HFFc6 (cell line): ENCODE measurements around the gene KCNMB2. TPM values are rescaled to one million over a fixed set of nuclear protein-coding genes. Genes with fewer than 3 reads are reported as not detected.

Experiments used
- DNase-seq: peaks from one replicate; pipeline ENCODE4 v3.0.0-alpha.2; 2018
- H3K27ac Mint-ChIP-seq: 2 replicates; pipeline ENCODE4 v1.8.0; 2020; ENCODE audit warnings: mild to moderate bottlenecking, mixed read lengths
- H3K27me3 Mint-ChIP-seq: 2 replicates; pipeline ENCODE4 v1.8.0; 2021; ENCODE audit warnings: mild to moderate bottlenecking, moderate library complexity, mixed read lengths; ENCODE audit not compliant: insufficient read depth
- H3K36me3 Mint-ChIP-seq: 2 replicates; pipeline ENCODE4 v1.8.0; 2021; ENCODE audit warnings: low read depth, mixed read lengths
- H3K4me1 Mint-ChIP-seq: 2 replicates; pipeline ENCODE4 v1.8.0; 2020; ENCODE audit warnings: low read depth, mixed read lengths
- H3K4me3 Mint-ChIP-seq: 2 replicates; pipeline ENCODE4 v1.8.0; 2020; ENCODE audit warnings: mild to moderate bottlenecking, moderate library complexity, mixed read lengths
- H3K9me3 Mint-ChIP-seq: 2 replicates; pipeline ENCODE4 v1.8.0; 2020; ENCODE audit warnings: mild to moderate bottlenecking, mixed read lengths
- total RNA-seq, 6 experiments: library from RNA; stranded (reverse); fragmentation: NEBNext Ultra II Directional; extraction: Animal tissue kit (Norgen Biotek cat#: 25700); gene quantifications; 2 replicates in 1 of 6; 3 replicates in 5 of 6; pipeline ENCODE4 v1.2.3, GENCODE V29; 2021
- TF ChIP-seq, protein P1 (sequence below): fragments of 200-600 bp; sonication (generic); IDR thresholded peaks from 2 replicates; pipeline ENCODE4 v1.5.0; 2021; ENCODE audit warnings: antibody characterized with exemption, mild to moderate bottlenecking

The KCNMB2 gene
- total RNA-seq, 6 experiments from 2014 or later = not detected

DNA sequence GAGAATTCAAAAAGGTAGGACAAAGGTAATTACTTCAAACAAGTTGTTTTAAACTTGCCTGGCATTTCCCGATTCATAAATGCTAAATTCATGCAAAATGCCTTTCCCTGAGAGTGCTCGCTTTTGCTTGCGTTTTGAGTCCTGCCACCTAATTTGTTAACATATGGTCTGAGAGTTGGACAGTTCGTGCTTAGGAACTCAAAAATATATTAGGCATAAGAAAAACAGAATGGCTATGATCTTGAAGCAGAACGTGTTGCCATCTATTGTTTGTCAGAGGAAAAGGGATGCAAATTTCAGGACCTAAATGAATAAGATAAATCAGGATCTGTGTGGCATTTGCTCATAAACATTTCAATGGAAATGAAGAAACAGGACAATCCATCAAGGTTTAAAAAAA, 339.6 kb downstream of the KCNMB2 start:
- DNase-seq = no peak
- no peak overlapping the region for H3K4me3 Mint-ChIP-seq
- H3K4me1 Mint-ChIP-seq = no peaks in the 10 kb centered on the region
- H3K27ac Mint-ChIP-seq = no peak overlapping the region
- TF ChIP-seq, protein P1, sequence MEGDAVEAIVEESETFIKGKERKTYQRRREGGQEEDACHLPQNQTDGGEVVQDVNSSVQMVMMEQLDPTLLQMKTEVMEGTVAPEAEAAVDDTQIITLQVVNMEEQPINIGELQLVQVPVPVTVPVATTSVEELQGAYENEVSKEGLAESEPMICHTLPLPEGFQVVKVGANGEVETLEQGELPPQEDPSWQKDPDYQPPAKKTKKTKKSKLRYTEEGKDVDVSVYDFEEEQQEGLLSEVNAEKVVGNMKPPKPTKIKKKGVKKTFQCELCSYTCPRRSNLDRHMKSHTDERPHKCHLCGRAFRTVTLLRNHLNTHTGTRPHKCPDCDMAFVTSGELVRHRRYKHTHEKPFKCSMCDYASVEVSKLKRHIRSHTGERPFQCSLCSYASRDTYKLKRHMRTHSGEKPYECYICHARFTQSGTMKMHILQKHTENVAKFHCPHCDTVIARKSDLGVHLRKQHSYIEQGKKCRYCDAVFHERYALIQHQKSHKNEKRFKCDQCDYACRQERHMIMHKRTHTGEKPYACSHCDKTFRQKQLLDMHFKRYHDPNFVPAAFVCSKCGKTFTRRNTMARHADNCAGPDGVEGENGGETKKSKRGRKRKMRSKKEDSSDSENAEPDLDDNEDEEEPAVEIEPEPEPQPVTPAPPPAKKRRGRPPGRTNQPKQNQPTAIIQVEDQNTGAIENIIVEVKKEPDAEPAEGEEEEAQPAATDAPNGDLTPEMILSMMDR = no peak
- no peaks in the 10 kb centered on the region for H3K27me3 Mint-ChIP-seq
- peaks cover 16% of the 10 kb centered on the region for H3K9me3 Mint-ChIP-seq
- H3K36me3 Mint-ChIP-seq = peaks cover 10% of the 10 kb centered on the region; the same call in 1 of the 2 replicates

DNA sequence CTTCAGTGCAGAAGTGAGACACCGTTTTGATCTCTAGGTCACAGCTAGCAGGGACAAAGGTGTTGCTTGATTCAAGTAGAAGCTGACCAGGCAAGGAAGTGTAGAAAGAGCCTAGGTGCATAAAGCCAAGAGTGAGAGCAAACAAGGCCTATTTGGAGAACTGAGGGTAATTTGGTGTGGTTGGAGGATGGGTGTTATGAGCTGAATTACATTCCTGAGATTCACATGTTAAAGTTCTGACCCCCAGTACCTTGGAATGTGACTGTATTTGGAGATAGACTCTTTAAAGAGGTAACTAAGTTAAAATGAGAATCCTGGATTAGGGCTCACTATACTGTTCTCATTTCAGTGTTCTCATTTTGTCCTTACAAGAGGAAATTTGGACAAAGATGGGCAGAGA, 344.0 kb downstream of the KCNMB2 start:
- DNase-seq = no peak
- peaks cover 13% of the 10 kb centered on the region for H3K9me3 Mint-ChIP-seq
- H3K27ac Mint-ChIP-seq = no peak overlapping the region
- no peaks in the 10 kb centered on the region for H3K4me1 Mint-ChIP-seq
- H3K36me3 Mint-ChIP-seq = no peaks in the 10 kb centered on the region
- no peaks in the 10 kb centered on the region for H3K27me3 Mint-ChIP-seq
- TF ChIP-seq, protein P1 = no peak
- no peak overlapping the region for H3K4me3 Mint-ChIP-seq
